ENCODE results near the gene SECISBP2L.
A peak's percentile ranks its signal among the peaks of the same experiment; 100 is the strongest.

Gene SECISBP2L

DNA sequence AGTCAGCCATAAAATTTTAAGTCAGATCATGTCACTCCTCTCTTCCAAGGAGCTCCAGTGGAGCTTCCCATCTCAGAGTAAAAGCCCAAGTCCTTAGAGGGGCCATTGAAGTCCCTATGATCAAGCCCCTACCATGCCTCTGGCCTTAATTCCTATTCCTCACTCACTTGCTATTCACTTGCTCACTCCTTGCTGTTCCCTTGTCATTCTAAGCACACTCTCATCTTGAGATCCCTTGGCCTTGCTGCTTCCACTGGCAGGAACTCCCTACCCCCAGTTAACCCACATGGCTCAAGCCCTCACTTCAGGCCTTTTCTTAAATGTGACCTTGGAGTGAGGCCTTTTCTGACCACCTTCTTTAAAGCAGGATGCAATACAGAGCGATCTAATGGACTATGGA lies 12.3 kb upstream of the SECISBP2L start:
- DNase-seq (ENCODE audit: low read depth in 2 of 3, low spot score in 2 of 3), result no peak

GRCh38 chr15:49055630-49056029 lies 9.4 kb upstream of the SECISBP2L start:
- no peak for DNase-seq (ENCODE audit: low read depth in 2 of 3, low spot score in 2 of 3)

DNA sequence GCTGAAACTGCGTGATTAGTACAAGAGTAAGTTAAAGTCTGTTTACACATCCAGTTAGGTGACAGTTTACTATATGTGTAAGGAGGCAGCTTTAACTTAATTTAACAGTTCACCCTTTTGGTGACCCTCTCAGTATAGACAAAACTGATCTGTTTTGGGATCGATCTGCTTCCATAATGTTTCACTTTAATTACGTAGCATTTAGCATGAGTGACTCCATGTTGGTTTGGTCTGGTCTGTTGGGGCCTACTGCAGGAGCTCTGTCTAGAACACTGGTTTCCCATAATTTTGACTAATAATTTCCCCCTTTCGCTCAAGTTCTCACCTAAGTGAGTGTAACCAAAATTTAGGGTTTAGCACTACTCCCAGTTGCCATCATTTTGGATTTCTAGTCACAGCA lies 6.4 kb upstream of the SECISBP2L start:
- no peak for DNase-seq (ENCODE audit: low read depth in 2 of 3, low spot score in 2 of 3)

- no peak for DNase-seq (ENCODE audit: low read depth in 2 of 3, low spot score in 2 of 3)
Measured at GRCh38 chr15:49047456-49047855, 1.2 kb upstream of the SECISBP2L start.

DNA sequence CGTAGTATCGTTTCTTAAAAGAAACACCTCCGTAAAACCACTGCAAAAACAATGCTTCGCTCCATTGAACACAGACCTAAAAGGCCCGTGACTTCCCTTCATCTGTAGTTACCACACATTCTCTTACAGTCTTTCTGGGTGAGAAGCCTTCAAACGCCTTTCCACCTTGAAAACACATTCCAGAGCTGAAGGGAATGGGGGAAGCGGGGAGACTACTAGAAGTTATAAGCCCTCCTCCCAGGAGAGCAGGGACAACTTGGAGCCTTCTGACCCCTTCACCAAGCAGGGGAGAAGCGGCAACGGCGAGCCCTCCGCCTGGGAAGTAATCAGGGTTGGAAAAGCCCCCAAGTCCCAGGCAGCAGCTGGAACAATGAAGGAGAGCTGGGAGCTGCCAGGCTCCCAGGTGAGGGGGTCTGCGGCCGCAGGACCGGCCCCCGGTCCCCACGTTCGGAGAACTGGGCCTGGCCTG lies 461 bp downstream of the SECISBP2L start:
- peak in 1 of 3 experiments; percentile 15 for DNase-seq (ENCODE audit: low read depth in 2 of 3, low spot score in 2 of 3)

GRCh38 chr15:49044766-49045606 lies 1.3 kb downstream of the SECISBP2L start:
- DNase-seq (ENCODE audit: low read depth in 2 of 3, low spot score in 2 of 3), result no peak

- DNase-seq (ENCODE audit: low read depth in 2 of 3, low spot score in 2 of 3), result no peak
Measured at GRCh38 chr15:49044002-49044401, 2.2 kb downstream of the SECISBP2L start.

- no peak for DNase-seq (ENCODE audit: low read depth in 2 of 3, low spot score in 2 of 3)
Measured at GRCh38 chr15:49042165-49042564, 4.1 kb downstream of the SECISBP2L start.

- DNase-seq (ENCODE audit: low read depth in 2 of 3, low spot score in 2 of 3), result no peak
Measured at GRCh38 chr15:49041426-49041825, 4.8 kb downstream of the SECISBP2L start.

DNA sequence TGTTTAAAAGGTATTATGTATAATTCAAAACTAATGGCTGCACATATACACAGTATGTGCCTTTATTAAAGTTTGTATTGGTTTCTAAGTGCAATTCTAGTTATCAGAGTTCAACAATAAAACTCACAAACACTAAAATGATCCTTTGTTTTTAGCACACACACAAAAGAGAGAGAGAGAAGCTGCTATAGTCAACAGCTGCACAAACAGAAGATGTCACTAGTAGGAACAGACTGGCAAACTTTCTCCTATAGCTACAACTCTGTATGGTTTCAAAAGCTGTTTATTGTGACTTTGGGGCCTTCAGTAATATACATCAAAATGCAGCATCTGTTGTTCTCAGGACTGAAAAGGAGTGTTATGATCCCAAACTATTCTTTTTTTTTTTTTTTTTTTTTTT lies 6.1 kb downstream of the SECISBP2L start:
- no peak for DNase-seq (ENCODE audit: low read depth in 2 of 3, low spot score in 2 of 3)

DNA sequence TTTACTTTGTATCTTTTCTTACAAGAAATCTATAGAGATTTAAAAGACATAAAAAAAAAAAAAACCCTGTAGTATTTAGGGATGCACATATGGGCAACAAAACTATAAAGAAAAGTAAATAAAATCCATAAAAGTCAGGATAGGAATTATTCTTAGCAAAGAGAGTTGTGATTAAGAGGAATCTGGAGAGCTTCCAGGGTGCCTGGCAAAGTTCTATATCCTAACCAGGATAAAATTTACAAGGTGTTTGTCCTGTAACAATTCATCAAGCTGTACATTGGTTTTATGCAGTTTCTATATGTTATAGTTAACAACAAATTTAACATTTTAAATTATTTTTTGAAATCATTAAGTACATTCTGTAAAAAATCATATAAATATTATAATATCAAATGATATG lies 7.9 kb downstream of the SECISBP2L start:
- no peak for DNase-seq (ENCODE audit: low read depth in 2 of 3, low spot score in 2 of 3)

- DNase-seq (ENCODE audit: low read depth in 2 of 3, low spot score in 2 of 3), result no peak
Measured at GRCh38 chr15:49037546-49037940, 8.7 kb downstream of the SECISBP2L start.

DNA sequence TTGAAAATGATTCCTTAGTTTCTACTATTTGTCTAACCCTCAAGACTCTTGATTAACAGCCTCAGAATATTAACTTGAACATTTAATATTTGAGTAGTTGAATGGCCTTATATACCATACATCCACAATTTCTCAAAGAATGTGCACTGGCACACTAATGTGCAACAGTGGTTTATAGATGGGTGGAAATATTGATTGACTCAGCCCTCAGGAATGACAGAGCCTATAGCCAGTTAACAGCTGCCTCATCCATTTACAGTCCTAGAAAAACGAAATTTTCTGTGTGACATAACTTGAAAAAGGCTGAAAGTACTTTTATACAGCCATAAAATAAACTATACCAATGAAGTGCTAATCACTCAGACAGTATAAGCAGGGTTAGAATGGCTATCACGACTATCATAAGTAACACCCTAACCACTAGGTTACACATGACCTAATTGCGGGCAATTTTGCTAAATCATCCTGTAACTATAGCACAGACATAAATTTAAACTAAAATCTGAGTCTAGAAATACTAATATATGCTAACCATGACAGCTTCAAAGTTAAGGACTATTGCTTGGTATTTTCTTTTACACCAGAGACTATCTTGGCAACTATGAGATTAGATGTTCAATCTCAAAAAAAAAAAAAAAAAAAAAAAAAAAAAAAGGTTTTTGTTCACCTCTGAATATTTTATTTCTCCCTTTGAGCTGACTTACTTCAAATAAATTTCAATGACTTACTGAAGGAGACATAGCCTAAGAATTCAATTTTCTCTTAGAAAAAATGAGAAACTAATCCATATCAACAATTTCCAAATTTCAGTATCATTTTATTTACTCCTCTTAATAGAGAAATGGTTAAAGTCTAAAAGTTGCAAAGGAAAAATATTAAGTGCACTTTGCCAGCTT lies 9.3 kb downstream of the SECISBP2L start:
- no peak for DNase-seq (ENCODE audit: low read depth in 2 of 3, low spot score in 2 of 3)

DNA sequence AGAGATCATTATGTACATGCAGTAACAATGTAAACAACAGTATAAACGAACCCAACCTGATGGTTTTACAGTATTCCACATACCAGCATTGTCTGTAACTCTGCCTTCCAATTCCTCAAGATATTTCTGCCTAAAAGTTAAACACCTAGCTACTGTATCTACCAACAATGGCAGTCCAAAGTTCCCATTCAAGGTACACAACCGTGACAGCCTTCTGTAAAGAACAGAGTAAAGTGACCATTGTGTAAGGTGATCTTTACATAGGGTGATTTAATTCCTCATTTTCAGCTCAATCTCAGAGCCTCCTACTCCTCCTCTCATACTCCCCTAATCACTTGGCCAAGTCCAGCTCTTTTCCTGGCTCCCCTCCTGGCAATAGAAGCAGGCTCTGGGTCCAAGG lies 10.4 kb downstream of the SECISBP2L start:
- DNase-seq (ENCODE audit: low read depth in 2 of 3, low spot score in 2 of 3), result no peak

- DNase-seq (ENCODE audit: low read depth in 2 of 3, low spot score in 2 of 3), result no peak
Measured at GRCh38 chr15:49032601-49033145, 13.6 kb downstream of the SECISBP2L start.

GRCh38 chr15:49031804-49032203 lies 14.4 kb downstream of the SECISBP2L start:
- DNase-seq (ENCODE audit: low read depth in 2 of 3, low spot score in 2 of 3), result no peak

- DNase-seq (ENCODE audit: low read depth in 2 of 3, low spot score in 2 of 3), result no peak
Measured at GRCh38 chr15:49026700-49027099, 19.5 kb downstream of the SECISBP2L start.

- DNase-seq (ENCODE audit: low read depth in 2 of 3, low spot score in 2 of 3), result no peak
Measured at GRCh38 chr15:49024840-49025239, 21.4 kb downstream of the SECISBP2L start.

DNA sequence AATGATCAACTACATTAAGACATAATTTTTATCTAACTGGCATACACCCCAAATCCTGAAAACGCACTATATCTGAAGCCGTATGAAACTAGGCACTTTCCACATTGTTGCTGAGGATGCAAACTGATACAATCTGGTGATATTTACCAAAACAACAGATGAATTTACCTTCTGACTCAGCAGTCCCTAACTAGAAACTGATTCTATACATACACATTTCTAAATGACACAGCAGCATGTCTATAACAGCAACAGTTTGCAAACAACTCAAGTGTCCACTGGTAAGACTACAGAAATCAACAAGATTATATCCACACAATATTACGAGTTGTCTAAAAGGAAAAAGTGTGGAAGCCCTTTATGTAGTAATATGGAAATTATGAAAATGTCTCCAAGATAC lies 22.9 kb downstream of the SECISBP2L start:
- DNase-seq (ENCODE audit: low read depth in 2 of 3, low spot score in 2 of 3), result no peak

GRCh38 chr15:49015896-49016295 lies 30.4 kb downstream of the SECISBP2L start:
- DNase-seq (ENCODE audit: low read depth in 2 of 3, low spot score in 2 of 3), result no peak

GRCh38 chr15:48999314-48999713 lies 46.9 kb downstream of the SECISBP2L start:
- no peak for DNase-seq (ENCODE audit: low read depth in 2 of 3, low spot score in 2 of 3)

- no peak for DNase-seq (ENCODE audit: low read depth in 2 of 3, low spot score in 2 of 3)
Measured at GRCh38 chr15:48996276-48996675, 50.0 kb downstream of the SECISBP2L start.
